ENCODE data around the gene EFTUD2.

DNA sequence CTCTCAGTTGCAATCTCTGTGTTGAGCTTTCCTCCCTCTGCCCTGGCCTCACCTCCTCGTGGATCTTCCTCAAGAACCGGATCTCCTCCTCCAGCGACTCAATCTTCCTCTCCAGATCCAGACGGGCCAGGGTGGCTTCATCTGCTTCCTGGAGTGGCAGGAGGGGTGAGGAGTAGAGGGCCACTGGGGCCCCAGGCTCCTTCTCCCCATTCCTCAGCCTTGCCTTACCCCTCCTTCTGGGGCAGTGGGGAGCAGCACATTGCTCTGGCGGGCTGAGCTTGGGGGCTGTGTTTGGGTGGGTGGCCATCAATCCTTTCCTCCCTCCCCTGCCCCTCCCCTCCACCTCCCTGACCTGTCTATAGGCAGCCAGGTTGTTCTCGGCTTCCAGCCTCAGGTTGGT lies 14.4 kb upstream of the EFTUD2 start:
- TF ChIP-seq, protein P1, sequence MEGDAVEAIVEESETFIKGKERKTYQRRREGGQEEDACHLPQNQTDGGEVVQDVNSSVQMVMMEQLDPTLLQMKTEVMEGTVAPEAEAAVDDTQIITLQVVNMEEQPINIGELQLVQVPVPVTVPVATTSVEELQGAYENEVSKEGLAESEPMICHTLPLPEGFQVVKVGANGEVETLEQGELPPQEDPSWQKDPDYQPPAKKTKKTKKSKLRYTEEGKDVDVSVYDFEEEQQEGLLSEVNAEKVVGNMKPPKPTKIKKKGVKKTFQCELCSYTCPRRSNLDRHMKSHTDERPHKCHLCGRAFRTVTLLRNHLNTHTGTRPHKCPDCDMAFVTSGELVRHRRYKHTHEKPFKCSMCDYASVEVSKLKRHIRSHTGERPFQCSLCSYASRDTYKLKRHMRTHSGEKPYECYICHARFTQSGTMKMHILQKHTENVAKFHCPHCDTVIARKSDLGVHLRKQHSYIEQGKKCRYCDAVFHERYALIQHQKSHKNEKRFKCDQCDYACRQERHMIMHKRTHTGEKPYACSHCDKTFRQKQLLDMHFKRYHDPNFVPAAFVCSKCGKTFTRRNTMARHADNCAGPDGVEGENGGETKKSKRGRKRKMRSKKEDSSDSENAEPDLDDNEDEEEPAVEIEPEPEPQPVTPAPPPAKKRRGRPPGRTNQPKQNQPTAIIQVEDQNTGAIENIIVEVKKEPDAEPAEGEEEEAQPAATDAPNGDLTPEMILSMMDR (IDR thresholded peaks at IDR 0.05) = no peak
- TF ChIP-seq POLR2A (IDR thresholded peaks at IDR 0.05) = no peak
